ENCODE results near the gene SUN2. TPM values are rescaled to one million over a fixed set of nuclear protein-coding genes. Genes with fewer than 3 reads are reported as not detected.

SUN2 gene
- total and polyA plus RNA-seq, 11 donors = 41.3 to 405 (median 125) TPM

GRCh38 chr22:38725900-38726655, 29.7 kb downstream of the SUN2 start:
- Histone ChIP-seq H3K27ac (no peak overlapping the region), H3K4me1 (peaks cover 0 to 12% (median 0%) of the 10 kb centered on the region in 12 donors), H3K4me3 (no peak overlapping the region), H3K36me3 (peaks cover 0 to 100% (median 98%) of the 10 kb centered on the region in 9 donors), H3K27me3 (no peaks in the 10 kb centered on the region), H3K9me3 (no peaks in the 10 kb centered on the region)
- ATAC-seq (no peak), DNase-seq (no peak)
- intact Hi-C loops (cut with DNase I) = no loop called here
- no peak for TF ChIP-seq POLR2A (IDR thresholded peaks at IDR 0.05)
- no peak for TF ChIP-seq CTCF (IDR thresholded peaks at IDR 0.05)
- 93 to 96% (median 94%) methylated on average over 16 to 18 of the region's 18 CpGs for WGBS, 4 donors

- Histone ChIP-seq H3K4me3 (no peak overlapping the region), H3K36me3 (peaks cover 0 to 100% (median 100%) of the 10 kb centered on the region in 9 donors), H3K9me3 (no peaks in the 10 kb centered on the region), H3K27me3 (no peaks in the 10 kb centered on the region), H3K4me1 (peaks cover 0 to 12% (median 0%) of the 10 kb centered on the region in 12 donors), H3K27ac (no peak overlapping the region)
- ATAC-seq (peak in 2 of 4 donors; percentile 38), DNase-seq (peak in 1 of 5 donors; percentile 20)
- intact Hi-C loops (cut with DNase I) = no loop called here
- peak in 10 of 12 donors; percentile 12 to 45 (median 31) for TF ChIP-seq CTCF (IDR thresholded peaks at IDR 0.05)
- TF ChIP-seq POLR2A (IDR thresholded peaks at IDR 0.05) = no peak
- WGBS, 4 donors = 65 to 70% (median 68%) methylated on average over 3 of the region's 3 CpGs
Measured at GRCh38 chr22:38724926-38725571, 30.7 kb downstream of the SUN2 start.

GRCh38 chr22:38724176-38724575, 31.6 kb downstream of the SUN2 start:
- Histone ChIP-seq H3K27me3 (no peaks in the 10 kb centered on the region), H3K36me3 (peaks cover 0 to 99% (median 93%) of the 10 kb centered on the region in 9 donors), H3K9me3 (no peaks in the 10 kb centered on the region), H3K4me1 (peaks cover 0 to 11% (median 0%) of the 10 kb centered on the region in 12 donors), H3K27ac (no peak overlapping the region), H3K4me3 (no peak overlapping the region)
- peak in 1 of 5 donors; percentile 13 for DNase-seq
- no peak for TF ChIP-seq POLR2A (IDR thresholded peaks at IDR 0.05)
- no peak for TF ChIP-seq CTCF (IDR thresholded peaks at IDR 0.05)
- WGBS, 4 donors = 88 to 97% (median 95%) methylated on average over 4 to 7 of the region's 7 CpGs
- intact Hi-C loops (cut with DNase I) = no loop called here
- no peak for ATAC-seq

- peaks cover 0 to 99% (median 83%) of the 10 kb centered on the region in 9 donors for H3K36me3 ChIP-seq
- no peak for ATAC-seq
- 89 to 93% (median 90%) methylated on average over 7 of the region's 7 CpGs for WGBS, 4 donors
Measured at GRCh38 chr22:38721551-38721950, 34.2 kb downstream of the SUN2 start.

More at GRCh38 chr22:38721551-38721950, 34.2 kb downstream of the SUN2 start:
- no peak for DNase-seq
- no peaks in the 10 kb centered on the region for H3K9me3 ChIP-seq
- H3K27me3 ChIP-seq = no peaks in the 10 kb centered on the region
- no peak overlapping the region for H3K4me3 ChIP-seq
- peaks cover 0 to 14% (median 3%) of the 10 kb centered on the region in 12 donors for H3K4me1 ChIP-seq
- intact Hi-C loops (cut with DNase I) = no loop called here
- no peak for TF ChIP-seq POLR2A (IDR thresholded peaks at IDR 0.05)
- TF ChIP-seq CTCF (IDR thresholded peaks at IDR 0.05) = no peak
- H3K27ac ChIP-seq = no peak overlapping the region
